Measurements from ENCODE around the gene ARIH2. TPM values are rescaled to one million over a fixed set of nuclear protein-coding genes. Genes with fewer than 3 reads are reported as not detected.

ARIH2 gene
- total and polyA plus RNA-seq, 7 donors, result 59.5 to 163 (median 110) TPM

GRCh38 chr3:48915296-48915695 is 3.3 kb upstream of the ARIH2 start:
- no peaks in the 10 kb centered on the region for H3K36me3 ChIP-seq (ENCODE audit: insufficient read depth in 1 of 2, low read depth in 1 of 2)
- intact Hi-C loops (cut with DNase I), result loop anchor here in 1 of 2 donors (5.0 kb wide), 1 partner anchor 58 kb away; no protein-coding TSS in a partner anchor

DNA sequence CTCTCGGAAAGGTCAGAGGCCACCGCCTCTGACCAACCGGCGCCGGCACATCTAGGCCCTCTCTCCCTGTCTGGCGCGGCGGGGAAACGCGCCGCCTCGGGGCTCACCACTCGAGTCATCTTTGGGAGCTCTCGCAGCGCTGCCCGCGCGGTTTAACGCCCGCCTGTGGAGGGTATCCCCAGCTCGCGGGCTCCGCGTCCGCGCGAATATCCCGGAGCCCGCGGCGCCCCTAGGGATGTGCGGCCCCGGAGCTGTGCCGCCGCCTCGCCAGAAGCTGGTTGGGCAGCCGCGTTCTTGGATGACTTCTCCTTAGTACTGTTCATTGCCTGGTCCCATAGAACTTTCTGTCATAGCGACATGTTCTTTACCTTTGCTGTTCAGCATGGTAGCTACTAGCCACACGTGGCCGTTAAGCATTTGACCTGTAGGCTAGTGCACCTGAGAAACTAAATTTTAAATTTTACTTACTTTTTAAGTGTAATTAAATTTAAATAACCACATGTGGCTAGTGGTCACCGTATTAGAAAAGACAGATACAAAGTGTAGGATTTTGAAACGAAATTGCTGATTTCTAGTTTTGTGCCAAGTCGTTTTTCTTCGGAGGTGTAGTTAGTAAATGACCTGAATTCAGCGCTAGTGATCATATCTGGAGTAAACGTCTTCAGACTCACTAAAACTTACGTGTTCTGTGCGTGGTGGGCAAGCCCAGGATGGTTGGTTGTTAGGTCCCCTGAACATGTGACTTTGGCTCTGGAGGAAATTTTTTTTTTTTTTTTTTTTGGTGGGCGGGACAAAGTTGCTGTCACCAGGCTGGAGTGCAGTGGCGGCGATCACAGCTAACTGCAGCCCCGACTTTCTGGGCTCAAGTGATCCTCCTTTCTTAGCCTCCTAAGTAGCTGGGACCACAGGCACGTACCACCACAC is 835 bp downstream of the ARIH2 start:
- peak in 1 of 2 donors; percentile 62 for DNase-seq
- peak overlapping the region; percentile 86 for H3K4me3 ChIP-seq
- H3K9me3 ChIP-seq, result no peaks in the 10 kb centered on the region
- peak; percentile 47 to 57 (median 56) for ATAC-seq
- intact Hi-C loops (cut with DNase I), result loop anchor here in 1 of 2 donors (5.0 kb wide), 1 partner anchor 62 kb away; no protein-coding TSS in a partner anchor
- H3K4me1 ChIP-seq, result peaks cover 19% of the 10 kb centered on the region
- no peak for TF ChIP-seq CTCF (IDR thresholded peaks at IDR 0.05)
- peak overlapping the region; percentile 96 for H3K27ac ChIP-seq
- peaks cover 0 to 29% of the 10 kb centered on the region in 2 donors for H3K36me3 ChIP-seq (ENCODE audit: insufficient read depth in 1 of 2, low read depth in 1 of 2)
- H3K27me3 ChIP-seq (ENCODE audit: insufficient read depth in 3 of 3, low read length in 2 of 3), result no peaks in the 10 kb centered on the region
- WGBS, 3 donors, result 0 to 1% (median 1%) methylated on average over 49 to 54 of the region's 54 CpGs

More at GRCh38 chr3:48915296-48915695, 3.3 kb upstream of the ARIH2 start:
- 60 to 91% (median 83%) methylated on average over 1 of the region's 1 CpG for WGBS, 3 donors
- TF ChIP-seq CTCF (IDR thresholded peaks at IDR 0.05), result no peak
- Histone ChIP-seq H3K4me1 (peaks cover 7% of the 10 kb centered on the region), H3K27me3 (ENCODE audit: insufficient read depth in 3 of 3, low read length in 2 of 3) (no peaks in the 10 kb centered on the region), H3K4me3 (no peak overlapping the region), H3K27ac (no peak overlapping the region), H3K9me3 (no peaks in the 10 kb centered on the region)
- ATAC-seq (no peak), DNase-seq (no peak)

GRCh38 chr3:48926425-48927392 is 8.1 kb downstream of the ARIH2 start:
- Histone ChIP-seq H3K4me3 (no peak overlapping the region), H3K36me3 (ENCODE audit: insufficient read depth in 1 of 2, low read depth in 1 of 2) (peaks cover 3 to 81% of the 10 kb centered on the region in 2 donors), H3K4me1 (peaks cover 58% of the 10 kb centered on the region), H3K9me3 (no peaks in the 10 kb centered on the region), H3K27me3 (ENCODE audit: insufficient read depth in 3 of 3, low read length in 2 of 3) (no peaks in the 10 kb centered on the region), H3K27ac (peak overlapping the region; percentile 87)
- ATAC-seq, result peak in 3 of 4 donors; percentile 30 to 52 (median 34)
- 69 to 82% (median 73%) methylated on average over 11 of the region's 11 CpGs for WGBS, 3 donors
- intact Hi-C loops (cut with DNase I), result no loop called here
- TF ChIP-seq CTCF (IDR thresholded peaks at IDR 0.05), result no peak
- DNase-seq, result no peak

DNA sequence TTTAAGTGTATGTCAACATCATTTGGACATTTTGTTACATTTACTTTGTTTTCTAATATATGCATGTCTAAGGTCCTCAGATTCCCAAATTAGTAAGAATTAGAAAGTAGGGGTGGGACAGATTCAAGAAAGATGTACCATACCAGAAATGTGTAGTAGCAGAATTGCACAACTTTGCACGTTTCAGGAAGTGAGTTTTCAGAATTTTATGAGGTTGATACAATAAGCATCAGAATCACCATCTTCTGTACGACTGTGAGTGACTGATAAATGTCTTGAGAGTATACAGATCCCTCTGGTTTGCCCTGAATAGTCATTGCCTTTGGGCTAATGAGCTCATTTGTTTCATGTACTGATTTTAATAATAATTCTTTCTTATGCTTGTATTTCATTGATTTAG is 9.3 kb downstream of the ARIH2 start:
- ATAC-seq (no peak), DNase-seq (no peak)
- TF ChIP-seq CTCF (IDR thresholded peaks at IDR 0.05), result no peak
- no peaks in the 10 kb centered on the region for H3K27me3 ChIP-seq (ENCODE audit: insufficient read depth in 3 of 3, low read length in 2 of 3)
- peaks cover 3 to 70% of the 10 kb centered on the region in 2 donors for H3K36me3 ChIP-seq (ENCODE audit: insufficient read depth in 1 of 2, low read depth in 1 of 2)
- H3K4me1 ChIP-seq, result peaks cover 57% of the 10 kb centered on the region
- intact Hi-C loops (cut with DNase I), result no loop called here
- no peaks in the 10 kb centered on the region for H3K9me3 ChIP-seq
- WGBS, 3 donors, result 51 to 66% (median 52%) methylated on average over 2 of the region's 2 CpGs
- peak overlapping the region; percentile 87 for H3K27ac ChIP-seq
- no peak overlapping the region for H3K4me3 ChIP-seq
